Measurements from ENCODE around the gene LACRT. TPM values are rescaled to one million over a fixed set of nuclear protein-coding genes. Genes with fewer than 3 reads are reported as not detected.

The LACRT gene
- total and polyA plus RNA-seq, 2 experiments from 2014 or later = not detected

DNA sequence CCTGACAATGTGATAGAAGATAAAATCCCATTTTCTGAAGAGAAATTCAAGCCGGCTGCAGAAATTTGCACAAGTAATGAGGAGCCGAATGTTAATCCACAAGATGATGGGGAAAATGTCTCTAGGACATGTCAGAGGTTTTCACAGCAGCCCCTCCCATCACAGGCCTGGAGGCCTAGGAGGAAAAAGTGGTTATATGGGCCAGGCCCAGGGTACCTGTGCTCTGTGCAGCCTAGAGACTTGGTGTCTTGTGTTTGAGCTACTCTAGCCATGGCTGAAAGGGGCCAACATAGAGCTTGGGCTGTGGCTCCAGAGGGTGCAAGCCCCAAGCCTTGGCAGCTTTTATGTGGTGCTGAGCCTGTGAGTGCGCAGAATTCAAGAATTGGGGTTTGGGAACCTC, 7.4 kb downstream of the LACRT start:
- WGBS, 2 experiments (ENCODE audit: low coverage in 1 of 2, low lambda C conversion rate in 2 of 2, missing lambda C conversion rate in 2 of 2) = 33 to 43% methylated on average over 3 of the region's 3 CpGs

GRCh38 chr12:54625598-54625997, 9.1 kb downstream of the LACRT start:
- no peaks in the 10 kb centered on the region for H3K9me2 ChIP-seq (ENCODE audit: insufficient read depth)
- in situ Hi-C loops (cut with MboI) = no loop called here
- H3K27me3 ChIP-seq (replicated peaks; ENCODE audit: insufficient read depth) = peaks cover 40% of the 10 kb centered on the region
- no peak overlapping the region for H3K27ac ChIP-seq
- H3K4me2 ChIP-seq (ENCODE audit: unreplicated experiment) = no peak overlapping the region
- no peak overlapping the region for H3K4me3 ChIP-seq
- TF ChIP-seq EZH2 (IDR thresholded peaks at IDR 0.05; ENCODE audit: insufficient read depth, poor library complexity, severe bottlenecking) = no peak
- TF ChIP-seq EZH2phosphoT487 (IDR thresholded peaks at IDR 0.05; ENCODE audit: insufficient read depth, low read depth) = no peak
- H4K20me1 ChIP-seq (ENCODE audit: insufficient read depth) = no peaks in the 10 kb centered on the region
- H3K9ac ChIP-seq = no peak overlapping the region
- H3K79me2 ChIP-seq (ENCODE audit: insufficient read depth) = no peaks in the 10 kb centered on the region
- no peak for DNase-seq
- H2AFZ ChIP-seq = no peak overlapping the region
- H3F3A ChIP-seq (ENCODE audit: insufficient read depth) = no peaks in the 10 kb centered on the region
- no peaks in the 10 kb centered on the region for H3K4me1 ChIP-seq (ENCODE audit: insufficient read depth)
- H3K9me3 ChIP-seq (ENCODE audit: low read depth) = no peaks in the 10 kb centered on the region
- H3K36me3 ChIP-seq (ENCODE audit: low read depth) = no peaks in the 10 kb centered on the region

More for the DNA sequence above, 7.4 kb downstream of the LACRT start:
- Histone ChIP-seq H3K4me3 (no peak overlapping the region), H3F3A (ENCODE audit: insufficient read depth) (no peaks in the 10 kb centered on the region), H3K79me2 (ENCODE audit: insufficient read depth) (no peaks in the 10 kb centered on the region), H3K27ac (no peak overlapping the region), H3K36me3 (ENCODE audit: low read depth) (no peaks in the 10 kb centered on the region), H3K9me3 (ENCODE audit: low read depth) (no peaks in the 10 kb centered on the region), H3K4me2 (ENCODE audit: unreplicated experiment) (no peak overlapping the region), H3K27me3 (replicated peaks; ENCODE audit: insufficient read depth) (peaks cover 25% of the 10 kb centered on the region), H3K9ac (no peak overlapping the region), H2AFZ (no peak overlapping the region), H3K4me1 (ENCODE audit: insufficient read depth) (no peaks in the 10 kb centered on the region), H3K9me2 (ENCODE audit: insufficient read depth) (no peaks in the 10 kb centered on the region), H4K20me1 (ENCODE audit: insufficient read depth) (no peaks in the 10 kb centered on the region)
- TF ChIP-seq EZH2phosphoT487 (IDR thresholded peaks at IDR 0.05; ENCODE audit: insufficient read depth, low read depth) = no peak
- no peak for TF ChIP-seq EZH2 (IDR thresholded peaks at IDR 0.05; ENCODE audit: insufficient read depth, poor library complexity, severe bottlenecking)
- no peak for DNase-seq
- in situ Hi-C loops (cut with MboI) = no loop called here

GRCh38 chr12:54624315-54625279, 10.1 kb downstream of the LACRT start:
- H3K27me3 ChIP-seq (replicated peaks; ENCODE audit: insufficient read depth) = peaks cover 41% of the 10 kb centered on the region
- in situ Hi-C loops (cut with MboI) = no loop called here
- WGBS, 2 experiments (ENCODE audit: low coverage in 1 of 2, low lambda C conversion rate in 2 of 2, missing lambda C conversion rate in 2 of 2) = 1% methylated on average over 4 to 5 of the region's 5 CpGs
- H3K4me2 ChIP-seq (ENCODE audit: unreplicated experiment) = no peak overlapping the region
- DNase-seq = no peak
- H3K9me3 ChIP-seq (ENCODE audit: low read depth) = no peaks in the 10 kb centered on the region
- H3K79me2 ChIP-seq (ENCODE audit: insufficient read depth) = no peaks in the 10 kb centered on the region
- TF ChIP-seq EZH2phosphoT487 (IDR thresholded peaks at IDR 0.05; ENCODE audit: insufficient read depth, low read depth) = no peak
- no peak for TF ChIP-seq EZH2 (IDR thresholded peaks at IDR 0.05; ENCODE audit: insufficient read depth, poor library complexity, severe bottlenecking)
- no peak overlapping the region for H2AFZ ChIP-seq
- no peaks in the 10 kb centered on the region for H3F3A ChIP-seq (ENCODE audit: insufficient read depth)
- no peaks in the 10 kb centered on the region for H3K9me2 ChIP-seq (ENCODE audit: insufficient read depth)
- no peaks in the 10 kb centered on the region for H4K20me1 ChIP-seq (ENCODE audit: insufficient read depth)
- H3K9ac ChIP-seq = no peak overlapping the region
- H3K4me1 ChIP-seq (ENCODE audit: insufficient read depth) = no peaks in the 10 kb centered on the region
- no peak overlapping the region for H3K4me3 ChIP-seq
- H3K36me3 ChIP-seq (ENCODE audit: low read depth) = no peaks in the 10 kb centered on the region
- no peak overlapping the region for H3K27ac ChIP-seq

DNA sequence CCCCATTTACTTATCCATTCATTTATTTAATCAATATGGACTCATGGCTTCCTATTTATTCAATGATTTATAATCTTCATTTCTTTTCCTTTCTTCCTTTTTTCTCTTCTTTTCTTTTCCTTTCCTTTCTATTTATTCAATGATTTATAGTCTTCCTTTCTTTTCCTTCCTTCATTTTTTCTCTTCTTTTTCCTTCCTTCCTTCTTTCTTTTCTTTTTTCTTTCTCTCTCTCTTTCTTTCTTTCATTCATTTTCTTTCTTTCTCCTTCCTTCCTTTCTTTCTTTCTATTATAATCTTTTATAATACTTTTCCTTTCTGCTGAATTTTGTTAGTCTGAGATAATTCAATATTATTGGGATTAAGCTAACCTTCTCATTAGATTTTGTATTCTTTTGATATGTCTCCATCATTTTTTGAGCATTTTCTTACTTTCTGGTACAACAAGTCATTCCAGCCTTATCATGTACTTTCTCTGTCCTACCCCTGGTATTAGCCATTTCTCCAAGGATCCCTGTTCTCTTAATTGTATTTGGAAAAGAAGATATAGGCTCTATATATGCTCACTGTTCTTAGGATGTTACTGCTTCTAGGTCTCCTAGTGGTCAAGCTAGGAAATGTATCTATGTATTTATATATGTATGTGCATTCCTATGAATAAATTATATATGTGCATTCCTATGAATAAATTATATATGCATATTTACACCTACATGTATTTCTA, 12.1 kb downstream of the LACRT start:
- Histone ChIP-seq H4K20me1 (ENCODE audit: insufficient read depth) (no peaks in the 10 kb centered on the region), H3K9me2 (ENCODE audit: insufficient read depth) (no peaks in the 10 kb centered on the region), H3K27ac (no peak overlapping the region), H3K4me3 (no peak overlapping the region), H3K4me2 (ENCODE audit: unreplicated experiment) (no peak overlapping the region), H3K27me3 (replicated peaks; ENCODE audit: insufficient read depth) (peaks cover 49% of the 10 kb centered on the region), H3K79me2 (ENCODE audit: insufficient read depth) (no peaks in the 10 kb centered on the region), H3K9ac (no peak overlapping the region), H2AFZ (no peak overlapping the region), H3K9me3 (ENCODE audit: low read depth) (no peaks in the 10 kb centered on the region), H3K4me1 (ENCODE audit: insufficient read depth) (no peaks in the 10 kb centered on the region), H3F3A (ENCODE audit: insufficient read depth) (no peaks in the 10 kb centered on the region), H3K36me3 (ENCODE audit: low read depth) (no peaks in the 10 kb centered on the region)
- peak; percentile 12 for DNase-seq
- TF ChIP-seq EZH2phosphoT487 (IDR thresholded peaks at IDR 0.05; ENCODE audit: insufficient read depth, low read depth) = no peak
- no peak for TF ChIP-seq EZH2 (IDR thresholded peaks at IDR 0.05; ENCODE audit: insufficient read depth, poor library complexity, severe bottlenecking)
- in situ Hi-C loops (cut with MboI) = no loop called here
